ENCODE measurements around the gene DDR2.
"Not testable (repeated sequence)": the region's sequence is repeated elsewhere in the genome, so short reads cannot be mapped to it uniquely, and the experiment has no call there.

Gene DDR2

DNA sequence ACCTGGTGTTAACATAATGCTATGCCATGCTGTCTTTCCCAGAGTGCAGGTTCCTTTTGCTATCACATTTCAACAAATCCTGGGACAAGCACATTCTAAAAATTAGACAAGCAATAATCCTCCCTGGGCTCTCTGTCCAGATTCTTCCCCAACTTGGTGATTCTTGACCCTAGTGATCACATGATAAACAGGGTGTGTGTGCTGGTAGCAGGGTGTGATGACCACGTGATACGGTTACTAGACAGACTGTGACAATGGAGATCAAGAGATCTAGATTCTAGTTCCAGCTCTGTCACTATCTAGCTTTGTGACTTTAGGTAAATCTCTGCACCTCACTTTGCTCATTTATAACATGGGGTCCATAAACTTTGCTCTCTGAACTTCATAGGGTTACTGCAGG lies 96.3 kb downstream of the DDR2 start:
- no peak overlapping the region for H3K27ac ChIP-seq (ENCODE audit: insufficient read depth in 1 of 2, low read depth in 1 of 2, low read length in 2 of 2, poor library complexity in 1 of 2, severe bottlenecking in 2 of 2)
- H3K9me3 ChIP-seq (ENCODE audit: control extremely low read depth in 1 of 5, control insufficient read depth in 4 of 5, insufficient read depth in 2 of 5, low read depth in 1 of 5, low read length in 4 of 5), result no peaks in the 10 kb centered on the region
- no peaks in the 10 kb centered on the region for H3K27me3 ChIP-seq (replicated peaks in 2 of 5; ENCODE audit: control insufficient read depth in 4 of 5, insufficient read depth in 5 of 5, low read length in 4 of 5)
- 100% methylated on average over 1 of the region's 2 CpGs for WGBS (ENCODE audit: insufficient coverage)
- H3K36me3 ChIP-seq (ENCODE audit: control insufficient read depth in 4 of 4, insufficient read depth in 4 of 4, low read length in 3 of 4), result no peaks in the 10 kb centered on the region
- CTCF ChIA-PET, result no interaction called here
- H3K4me3 ChIP-seq (ENCODE audit: control insufficient read depth in 1 of 7, extremely low read depth in 1 of 7, insufficient read depth in 4 of 7, low read depth in 2 of 7, low read length in 6 of 7), result no peak overlapping the region
- DNase-seq, result no peak
- POLR2A ChIA-PET, result no interaction called here
- no peaks in the 10 kb centered on the region for H3K4me1 ChIP-seq (ENCODE audit: control extremely low read depth in 1 of 4, control insufficient read depth in 4 of 4, insufficient read depth in 4 of 4, low read length in 3 of 4)

GRCh38 chr1:162729195-162729774 lies 97.0 kb downstream of the DDR2 start:
- H3K9me3 ChIP-seq (ENCODE audit: control extremely low read depth in 1 of 5, control insufficient read depth in 4 of 5, insufficient read depth in 2 of 5, low read depth in 1 of 5, low read length in 4 of 5); H3K4me1 ChIP-seq (ENCODE audit: control extremely low read depth in 1 of 4, control insufficient read depth in 4 of 4, insufficient read depth in 4 of 4, low read length in 3 of 4); POLR2A ChIA-PET; H3K4me3 ChIP-seq (ENCODE audit: control insufficient read depth in 1 of 7, extremely low read depth in 1 of 7, insufficient read depth in 4 of 7, low read depth in 2 of 7, low read length in 6 of 7); CTCF ChIA-PET; DNase-seq; H3K27me3 ChIP-seq (replicated peaks in 2 of 5; ENCODE audit: control insufficient read depth in 4 of 5, insufficient read depth in 5 of 5, low read length in 4 of 5); H3K36me3 ChIP-seq (ENCODE audit: control insufficient read depth in 4 of 4, insufficient read depth in 4 of 4, low read length in 3 of 4); H3K27ac ChIP-seq (ENCODE audit: insufficient read depth in 1 of 2, low read depth in 1 of 2, low read length in 2 of 2, poor library complexity in 1 of 2, severe bottlenecking in 2 of 2): not testable (repeated sequence)
- WGBS (ENCODE audit: insufficient coverage), result no CpG with 5 or more reads among the region's 1 CpG

DNA sequence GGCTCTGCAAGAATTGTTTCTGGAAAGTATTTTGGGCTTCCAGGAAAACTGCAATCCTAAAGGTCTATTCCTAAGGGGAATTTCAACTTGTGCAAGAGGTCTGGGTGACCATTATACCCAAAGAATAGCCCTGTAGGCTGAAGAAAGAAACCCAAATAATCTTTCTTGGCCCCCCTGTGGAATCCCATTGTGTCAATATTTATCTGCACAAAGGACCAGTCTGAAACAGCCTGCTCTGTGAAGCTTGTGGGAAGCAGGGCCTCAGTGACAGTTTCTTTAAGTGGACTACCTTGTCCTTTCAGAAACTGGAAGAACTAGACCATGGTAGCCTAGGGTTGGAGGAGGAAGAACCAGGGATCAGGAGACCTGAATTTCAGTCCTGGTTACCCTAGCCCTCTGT lies 99.8 kb downstream of the DDR2 start:
- no peaks in the 10 kb centered on the region for H3K27me3 ChIP-seq (replicated peaks in 2 of 5; ENCODE audit: control insufficient read depth in 4 of 5, insufficient read depth in 5 of 5, low read length in 4 of 5)
- no peak overlapping the region for H3K27ac ChIP-seq (ENCODE audit: insufficient read depth in 1 of 2, low read depth in 1 of 2, low read length in 2 of 2, poor library complexity in 1 of 2, severe bottlenecking in 2 of 2)
- H3K9me3 ChIP-seq (ENCODE audit: control extremely low read depth in 1 of 5, control insufficient read depth in 4 of 5, insufficient read depth in 2 of 5, low read depth in 1 of 5, low read length in 4 of 5), result no peaks in the 10 kb centered on the region
- no peak for DNase-seq
- H3K4me3 ChIP-seq (ENCODE audit: control insufficient read depth in 1 of 7, extremely low read depth in 1 of 7, insufficient read depth in 4 of 7, low read depth in 2 of 7, low read length in 6 of 7), result no peak overlapping the region
- ChIA-PET CTCF (no interaction called here), POLR2A (no interaction called here)
- H3K36me3 ChIP-seq (ENCODE audit: control insufficient read depth in 4 of 4, insufficient read depth in 4 of 4, low read length in 3 of 4), result no peaks in the 10 kb centered on the region
- no peaks in the 10 kb centered on the region for H3K4me1 ChIP-seq (ENCODE audit: control extremely low read depth in 1 of 4, control insufficient read depth in 4 of 4, insufficient read depth in 4 of 4, low read length in 3 of 4)

DNA sequence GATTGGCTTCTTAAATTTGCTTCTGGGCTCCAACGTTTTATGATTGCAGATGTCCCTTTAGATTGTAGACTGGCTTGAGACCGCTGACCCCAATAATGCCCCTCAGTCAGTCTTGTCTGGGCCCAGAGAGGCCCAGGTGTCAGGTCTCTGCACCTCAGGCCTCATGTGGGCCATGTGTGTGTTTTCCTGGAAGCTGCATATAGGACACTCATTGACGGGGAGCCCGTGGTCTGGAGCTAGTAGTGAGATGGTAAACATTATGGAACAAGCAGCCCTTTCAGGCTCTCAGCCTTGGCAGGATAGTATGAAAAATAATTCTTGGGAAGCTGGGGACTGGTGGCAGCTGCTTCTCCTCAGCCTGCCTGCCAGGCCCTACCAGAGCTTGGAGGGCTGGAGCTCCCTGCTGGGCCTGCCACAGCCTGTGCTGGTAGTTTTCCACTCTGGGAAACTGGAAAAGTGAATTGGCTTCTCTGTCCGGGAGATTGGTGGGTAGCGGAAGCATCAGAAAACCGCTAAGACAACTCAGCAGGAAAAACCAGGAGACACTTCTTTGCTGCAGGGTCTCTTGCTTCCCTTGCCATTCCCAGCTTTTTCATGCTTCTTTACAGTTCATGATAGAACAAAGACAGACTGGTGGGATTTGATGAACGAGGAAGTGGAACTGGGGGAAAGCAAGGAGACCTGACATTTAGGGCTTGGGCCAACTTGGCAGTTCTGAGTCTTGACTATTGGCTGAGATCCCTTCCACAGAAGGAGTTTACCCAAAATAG lies 100.5 kb downstream of the DDR2 start:
- Histone ChIP-seq H3K4me3 (ENCODE audit: control insufficient read depth in 1 of 7, extremely low read depth in 1 of 7, insufficient read depth in 4 of 7, low read depth in 2 of 7, low read length in 6 of 7) (no peak overlapping the region), H3K27me3 (replicated peaks in 2 of 5; ENCODE audit: control insufficient read depth in 4 of 5, insufficient read depth in 5 of 5, low read length in 4 of 5) (no peaks in the 10 kb centered on the region), H3K4me1 (ENCODE audit: control extremely low read depth in 1 of 4, control insufficient read depth in 4 of 4, insufficient read depth in 4 of 4, low read length in 3 of 4) (no peaks in the 10 kb centered on the region), H3K27ac (ENCODE audit: insufficient read depth in 1 of 2, low read depth in 1 of 2, low read length in 2 of 2, poor library complexity in 1 of 2, severe bottlenecking in 2 of 2) (no peak overlapping the region), H3K36me3 (ENCODE audit: control insufficient read depth in 4 of 4, insufficient read depth in 4 of 4, low read length in 3 of 4) (no peaks in the 10 kb centered on the region), H3K9me3 (ENCODE audit: control extremely low read depth in 1 of 5, control insufficient read depth in 4 of 5, insufficient read depth in 2 of 5, low read depth in 1 of 5, low read length in 4 of 5) (no peaks in the 10 kb centered on the region)
- ChIA-PET POLR2A (no interaction called here), CTCF (no interaction called here)
- DNase-seq, result no peak
- WGBS (ENCODE audit: insufficient coverage), result 92% methylated on average over 6 of the region's 8 CpGs

- POLR2A ChIA-PET, result no interaction called here
- Histone ChIP-seq H3K9me3 (ENCODE audit: control extremely low read depth in 1 of 5, control insufficient read depth in 4 of 5, insufficient read depth in 2 of 5, low read depth in 1 of 5, low read length in 4 of 5) (no peaks in the 10 kb centered on the region), H3K4me3 (ENCODE audit: control insufficient read depth in 1 of 7, extremely low read depth in 1 of 7, insufficient read depth in 4 of 7, low read depth in 2 of 7, low read length in 6 of 7) (no peak overlapping the region), H3K27ac (ENCODE audit: insufficient read depth in 1 of 2, low read depth in 1 of 2, low read length in 2 of 2, poor library complexity in 1 of 2, severe bottlenecking in 2 of 2) (no peak overlapping the region), H3K4me1 (ENCODE audit: control extremely low read depth in 1 of 4, control insufficient read depth in 4 of 4, insufficient read depth in 4 of 4, low read length in 3 of 4) (no peaks in the 10 kb centered on the region), H3K36me3 (ENCODE audit: control insufficient read depth in 4 of 4, insufficient read depth in 4 of 4, low read length in 3 of 4) (no peaks in the 10 kb centered on the region), H3K27me3 (replicated peaks in 2 of 5; ENCODE audit: control insufficient read depth in 4 of 5, insufficient read depth in 5 of 5, low read length in 4 of 5) (no peaks in the 10 kb centered on the region)
- 80% methylated on average over 1 of the region's 1 CpG for WGBS (ENCODE audit: insufficient coverage)
- CTCF ChIA-PET, result no interaction called here
- DNase-seq, result no peak
Measured at GRCh38 chr1:162733336-162733590, 101.0 kb downstream of the DDR2 start.

DNA sequence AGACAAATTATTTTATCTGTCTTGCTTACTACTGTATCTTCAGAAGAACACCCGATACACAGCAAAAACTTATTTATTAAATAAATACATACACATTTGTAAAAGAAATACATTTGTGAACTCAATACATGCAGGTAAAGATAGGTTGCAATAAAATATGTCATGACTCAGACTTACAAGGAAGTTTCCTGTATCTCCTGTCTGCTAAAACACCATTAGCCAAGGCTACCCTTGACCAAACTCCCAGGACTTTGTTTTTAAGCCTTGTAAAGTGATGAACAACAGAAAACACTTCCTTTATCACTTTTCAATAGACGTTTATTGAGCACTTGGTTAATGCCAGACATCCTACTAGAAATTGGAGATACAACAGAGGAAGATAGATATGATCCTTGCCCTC lies 101.8 kb downstream of the DDR2 start:
- no peaks in the 10 kb centered on the region for H3K27me3 ChIP-seq (replicated peaks in 2 of 5; ENCODE audit: control insufficient read depth in 4 of 5, insufficient read depth in 5 of 5, low read length in 4 of 5)
- ChIA-PET POLR2A (no interaction called here), CTCF (no interaction called here)
- H3K4me3 ChIP-seq (ENCODE audit: control insufficient read depth in 1 of 7, extremely low read depth in 1 of 7, insufficient read depth in 4 of 7, low read depth in 2 of 7, low read length in 6 of 7), result no peak overlapping the region
- H3K4me1 ChIP-seq (ENCODE audit: control extremely low read depth in 1 of 4, control insufficient read depth in 4 of 4, insufficient read depth in 4 of 4, low read length in 3 of 4), result no peaks in the 10 kb centered on the region
- no peak for DNase-seq
- H3K27ac ChIP-seq (ENCODE audit: insufficient read depth in 1 of 2, low read depth in 1 of 2, low read length in 2 of 2, poor library complexity in 1 of 2, severe bottlenecking in 2 of 2), result no peak overlapping the region
- no peaks in the 10 kb centered on the region for H3K36me3 ChIP-seq (ENCODE audit: control insufficient read depth in 4 of 4, insufficient read depth in 4 of 4, low read length in 3 of 4)
- no peaks in the 10 kb centered on the region for H3K9me3 ChIP-seq (ENCODE audit: control extremely low read depth in 1 of 5, control insufficient read depth in 4 of 5, insufficient read depth in 2 of 5, low read depth in 1 of 5, low read length in 4 of 5)
- WGBS (ENCODE audit: insufficient coverage), result no CpG with 5 or more reads among the region's 2 CpGs

DNA sequence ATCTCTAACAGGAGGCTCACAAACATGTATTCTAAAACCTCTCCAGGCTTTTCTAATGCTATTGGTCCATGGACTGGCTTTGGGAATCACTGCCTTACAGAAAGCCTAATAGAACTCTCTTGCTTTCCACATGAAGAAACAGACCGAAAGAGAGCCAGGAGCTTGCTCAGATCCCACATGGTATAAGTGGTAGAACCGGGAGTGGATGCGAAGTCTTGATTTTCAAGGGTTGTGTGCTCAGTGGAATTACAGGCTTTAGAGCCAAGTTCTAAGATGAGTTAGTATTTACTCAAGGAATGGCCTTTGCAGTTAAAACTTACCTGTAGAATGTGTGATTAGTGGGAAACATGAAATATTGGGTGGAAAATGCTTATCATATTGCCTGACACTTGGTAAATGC lies 103.9 kb downstream of the DDR2 start:
- 96% methylated on average over 3 of the region's 3 CpGs for WGBS (ENCODE audit: insufficient coverage)
- CTCF ChIA-PET, result no interaction called here
- POLR2A ChIA-PET, result no interaction called here
- no peak for DNase-seq
- H3K9me3 ChIP-seq (ENCODE audit: control extremely low read depth in 1 of 5, control insufficient read depth in 4 of 5, insufficient read depth in 2 of 5, low read depth in 1 of 5, low read length in 4 of 5), result no peaks in the 10 kb centered on the region
- H3K27me3 ChIP-seq (replicated peaks in 2 of 5; ENCODE audit: control insufficient read depth in 4 of 5, insufficient read depth in 5 of 5, low read length in 4 of 5), result no peaks in the 10 kb centered on the region
- H3K36me3 ChIP-seq (ENCODE audit: control insufficient read depth in 4 of 4, insufficient read depth in 4 of 4, low read length in 3 of 4), result no peaks in the 10 kb centered on the region
- no peaks in the 10 kb centered on the region for H3K4me1 ChIP-seq (ENCODE audit: control extremely low read depth in 1 of 4, control insufficient read depth in 4 of 4, insufficient read depth in 4 of 4, low read length in 3 of 4)
- no peak overlapping the region for H3K4me3 ChIP-seq (ENCODE audit: control insufficient read depth in 1 of 7, extremely low read depth in 1 of 7, insufficient read depth in 4 of 7, low read depth in 2 of 7, low read length in 6 of 7)
- H3K27ac ChIP-seq (ENCODE audit: insufficient read depth in 1 of 2, low read depth in 1 of 2, low read length in 2 of 2, poor library complexity in 1 of 2, severe bottlenecking in 2 of 2), result no peak overlapping the region

Data from common myeloid progenitor, CD34-positive (primary cell).